Chondrocyte (in vitro differentiated cells): ENCODE results near the gene ELMO1. TPM values are rescaled to one million over a fixed set of nuclear protein-coding genes. Genes with fewer than 3 reads are reported as not detected.
A peak's percentile ranks its signal among the peaks of the same experiment; 100 is the strongest.

Experiments
- DNase-seq: peaks from one replicate; pipeline ENCODE4 v3.0.0; 2021; ENCODE audit warnings: mixed read lengths, low spot score
- H3K27ac Mint-ChIP-seq: one replicate; pipeline ENCODE4 v1.8.0; 2021; ENCODE audit warnings: mild to moderate bottlenecking, moderate library complexity, mixed read lengths; ENCODE audit not compliant: unreplicated experiment
- H3K27me3 Mint-ChIP-seq: 2 replicates; pipeline ENCODE4 v1.8.0; 2021; ENCODE audit warnings: low read depth, mixed read lengths
- H3K36me3 Mint-ChIP-seq: 2 replicates; pipeline ENCODE4 v1.8.0; 2021; ENCODE audit warnings: low read depth, mixed read lengths
- H3K4me1 Mint-ChIP-seq: 2 replicates; pipeline ENCODE4 v1.8.0; 2021; ENCODE audit warnings: low read depth, mild to moderate bottlenecking, mixed read lengths
- H3K4me3 Mint-ChIP-seq: one replicate; pipeline ENCODE4 v1.8.0; 2021; ENCODE audit warnings: mild to moderate bottlenecking, moderate library complexity, mixed read lengths; ENCODE audit not compliant: unreplicated experiment
- H3K9me3 Mint-ChIP-seq: 2 replicates; pipeline ENCODE4 v1.8.0; 2021; ENCODE audit warnings: low read depth, mixed read lengths
- total RNA-seq: library from RNA; stranded (reverse); gene quantifications from 3 replicates; pipeline ENCODE4 v1.2.1, GENCODE V29; 2021
- TF ChIP-seq, protein P1 (sequence below): fragments of 200-600 bp; sonication (generic); IDR thresholded peaks from 2 replicates; pipeline ENCODE4 v1.5.0; 2021; ENCODE audit warnings: antibody characterized with exemption, mild to moderate bottlenecking, moderate library complexity

ELMO1 gene
- total RNA-seq, 1 donor from 2014 or later = 0.42 TPM

DNA sequence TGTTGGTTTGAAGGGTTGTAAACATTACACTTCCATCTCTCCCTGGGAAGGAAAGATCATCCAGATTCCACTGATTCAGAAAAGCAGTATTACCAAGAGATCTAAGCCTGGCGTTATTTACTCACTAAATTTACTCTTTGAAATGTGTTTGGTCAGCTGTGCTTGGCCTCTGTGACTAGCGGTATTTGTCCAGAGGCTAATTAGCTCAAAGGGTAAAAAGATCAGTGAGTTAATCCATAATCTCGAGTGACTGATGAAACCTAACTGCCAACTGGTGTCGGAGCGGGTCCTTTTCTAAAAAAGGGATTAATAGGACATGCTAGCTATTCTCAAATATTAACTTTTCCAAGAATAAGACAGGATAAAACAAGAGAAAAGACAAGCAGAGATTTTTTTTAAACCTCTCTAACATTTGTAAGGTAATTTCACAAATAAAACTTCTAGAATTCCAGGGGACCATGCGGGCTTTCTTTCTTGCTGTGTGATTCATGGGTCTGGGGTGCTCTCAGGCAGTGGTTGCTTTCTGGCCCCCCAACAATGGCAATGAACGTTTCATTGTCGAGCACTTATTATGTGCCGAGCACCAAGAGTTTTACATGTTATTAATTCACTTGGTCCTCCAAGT lies 477.0 kb downstream of the ELMO1 start:
- Mint-ChIP-seq H3K9me3 (no peaks in the 10 kb centered on the region), H3K27me3 (no peaks in the 10 kb centered on the region), H3K4me3 (no peak overlapping the region), H3K36me3 (no peaks in the 10 kb centered on the region), H3K27ac (no peak overlapping the region), H3K4me1 (peaks cover 3% of the 10 kb centered on the region)
- TF ChIP-seq, protein P1, sequence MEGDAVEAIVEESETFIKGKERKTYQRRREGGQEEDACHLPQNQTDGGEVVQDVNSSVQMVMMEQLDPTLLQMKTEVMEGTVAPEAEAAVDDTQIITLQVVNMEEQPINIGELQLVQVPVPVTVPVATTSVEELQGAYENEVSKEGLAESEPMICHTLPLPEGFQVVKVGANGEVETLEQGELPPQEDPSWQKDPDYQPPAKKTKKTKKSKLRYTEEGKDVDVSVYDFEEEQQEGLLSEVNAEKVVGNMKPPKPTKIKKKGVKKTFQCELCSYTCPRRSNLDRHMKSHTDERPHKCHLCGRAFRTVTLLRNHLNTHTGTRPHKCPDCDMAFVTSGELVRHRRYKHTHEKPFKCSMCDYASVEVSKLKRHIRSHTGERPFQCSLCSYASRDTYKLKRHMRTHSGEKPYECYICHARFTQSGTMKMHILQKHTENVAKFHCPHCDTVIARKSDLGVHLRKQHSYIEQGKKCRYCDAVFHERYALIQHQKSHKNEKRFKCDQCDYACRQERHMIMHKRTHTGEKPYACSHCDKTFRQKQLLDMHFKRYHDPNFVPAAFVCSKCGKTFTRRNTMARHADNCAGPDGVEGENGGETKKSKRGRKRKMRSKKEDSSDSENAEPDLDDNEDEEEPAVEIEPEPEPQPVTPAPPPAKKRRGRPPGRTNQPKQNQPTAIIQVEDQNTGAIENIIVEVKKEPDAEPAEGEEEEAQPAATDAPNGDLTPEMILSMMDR = no peak
- DNase-seq = no peak

DNA sequence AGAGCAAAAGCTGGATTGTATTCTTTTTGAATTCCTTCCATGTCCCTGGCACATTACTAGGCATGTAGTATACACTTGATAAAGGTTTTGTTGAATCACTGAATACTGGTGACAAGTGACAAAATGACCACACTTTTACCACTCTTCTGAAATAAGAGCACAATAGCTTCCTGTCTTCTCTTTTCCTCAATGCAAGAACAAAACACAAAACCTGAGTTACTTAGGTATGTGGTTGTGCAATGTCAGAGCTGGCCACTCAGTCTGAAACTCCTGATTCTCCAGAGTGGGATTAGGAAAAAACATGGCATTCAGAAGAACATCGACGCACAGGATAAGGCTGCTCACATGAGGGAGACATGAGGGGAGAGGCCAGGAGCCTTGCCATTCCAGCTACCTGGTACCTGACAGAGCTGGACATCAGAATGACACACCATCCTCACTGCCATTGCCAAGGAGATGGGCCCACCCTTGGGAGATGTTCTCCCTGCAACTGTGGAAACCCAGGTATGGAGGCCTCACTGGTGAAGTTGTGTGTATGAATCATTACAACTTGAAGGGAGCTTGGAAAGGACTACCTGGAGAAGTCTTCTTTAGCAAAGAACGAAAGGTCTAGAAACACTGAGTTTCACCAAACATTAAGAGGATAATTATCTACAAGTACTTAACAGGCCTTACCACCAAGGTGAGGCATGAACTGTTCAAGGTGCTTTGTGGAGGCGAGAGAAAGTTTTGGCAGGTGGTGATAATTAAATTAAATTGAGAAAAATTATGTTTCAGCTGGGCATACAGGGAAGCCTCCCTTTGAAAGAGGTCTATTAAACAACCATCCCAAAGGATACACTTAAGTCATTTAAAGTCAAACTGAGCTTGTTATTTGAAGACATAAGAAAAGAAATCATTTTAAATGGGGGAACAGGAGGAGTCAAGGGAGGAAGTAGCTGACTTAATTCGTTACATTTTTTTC lies 477.8 kb downstream of the ELMO1 start:
- TF ChIP-seq, protein P1 = no peak
- Mint-ChIP-seq H3K4me3 (no peak overlapping the region), H3K36me3 (no peaks in the 10 kb centered on the region), H3K27me3 (no peaks in the 10 kb centered on the region), H3K27ac (no peak overlapping the region), H3K4me1 (peaks cover 10% of the 10 kb centered on the region), H3K9me3 (no peaks in the 10 kb centered on the region)
- no peak for DNase-seq

DNA sequence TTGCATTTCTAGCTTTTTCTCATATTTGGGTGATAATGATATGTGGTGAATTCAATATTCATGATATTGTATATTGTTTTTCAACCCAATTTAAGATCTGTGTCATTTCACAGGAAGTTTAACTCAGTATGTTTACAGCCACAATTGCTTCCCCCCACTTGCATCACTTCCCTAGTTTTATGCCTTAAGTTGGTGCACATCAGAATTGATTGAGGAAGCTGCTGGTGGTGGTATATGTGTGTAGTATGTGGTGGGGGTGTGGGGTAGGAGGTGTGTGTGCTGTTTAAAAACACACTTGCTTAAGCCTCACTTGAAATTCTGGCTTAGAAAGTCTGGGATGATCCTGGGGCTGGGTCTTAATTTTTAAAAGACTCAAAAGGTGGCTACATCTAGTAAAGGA lies 479.3 kb downstream of the ELMO1 start:
- DNase-seq = no peak
- Mint-ChIP-seq H3K4me3 (no peak overlapping the region), H3K4me1 (peaks cover 12% of the 10 kb centered on the region), H3K27ac (no peak overlapping the region), H3K36me3 (no peaks in the 10 kb centered on the region), H3K9me3 (no peaks in the 10 kb centered on the region), H3K27me3 (no peaks in the 10 kb centered on the region)
- TF ChIP-seq, protein P1 = no peak

DNA sequence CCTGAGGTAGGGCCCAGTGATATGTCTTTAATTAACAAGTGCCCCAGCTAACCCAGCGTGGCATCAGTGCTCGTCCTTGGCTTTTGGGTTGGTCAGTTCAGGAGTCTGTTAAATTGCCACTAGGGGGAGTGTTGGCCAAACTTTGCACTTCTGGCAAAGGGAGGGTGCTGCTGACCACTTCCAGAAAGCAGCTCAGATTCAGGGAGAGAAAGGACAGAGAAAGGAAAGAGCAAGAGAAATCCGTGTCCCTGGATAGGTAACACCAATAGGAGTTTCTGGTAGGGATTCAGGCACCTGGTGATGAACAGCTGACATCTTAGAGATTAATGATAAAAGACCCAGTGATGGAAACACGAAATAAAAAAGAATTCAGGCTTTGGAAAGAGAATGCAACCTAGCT lies 481.3 kb downstream of the ELMO1 start:
- Mint-ChIP-seq H3K4me1 (peaks cover 12% of the 10 kb centered on the region), H3K36me3 (no peaks in the 10 kb centered on the region), H3K27ac (peak overlapping the region; percentile 15), H3K9me3 (no peaks in the 10 kb centered on the region), H3K4me3 (no peak overlapping the region), H3K27me3 (no peaks in the 10 kb centered on the region)
- no peak for DNase-seq
- TF ChIP-seq, protein P1 = peak; percentile 91

DNA sequence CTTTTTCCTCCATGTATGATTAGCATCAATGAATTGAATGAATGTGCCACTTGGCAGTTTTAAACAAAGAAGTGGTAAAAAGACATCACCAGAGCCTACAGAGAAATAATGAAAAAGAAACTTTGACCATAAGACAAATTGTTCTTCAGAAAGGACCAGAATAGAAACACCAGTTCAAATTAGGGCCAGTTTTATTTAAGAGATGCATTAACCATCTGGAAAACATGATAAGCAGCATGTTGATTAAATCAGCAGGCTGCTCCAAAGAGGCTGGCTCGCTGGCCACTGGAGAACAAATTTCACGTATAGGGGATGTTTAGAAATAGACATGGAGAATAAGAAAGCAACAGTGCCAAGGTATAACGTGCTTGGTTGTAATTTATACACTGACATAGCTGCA lies 482.0 kb downstream of the ELMO1 start:
- DNase-seq = no peak
- TF ChIP-seq, protein P1 = no peak
- Mint-ChIP-seq H3K4me1 (peaks cover 19% of the 10 kb centered on the region), H3K27ac (no peak overlapping the region), H3K9me3 (no peaks in the 10 kb centered on the region), H3K4me3 (no peak overlapping the region), H3K27me3 (no peaks in the 10 kb centered on the region), H3K36me3 (no peaks in the 10 kb centered on the region)
